Measurements from ENCODE around the gene DPEP3.
"Not testable (repeated sequence)": the region's sequence is repeated elsewhere in the genome, so short reads cannot be mapped to it uniquely, and the experiment has no call there.

DPEP3 gene

DNA sequence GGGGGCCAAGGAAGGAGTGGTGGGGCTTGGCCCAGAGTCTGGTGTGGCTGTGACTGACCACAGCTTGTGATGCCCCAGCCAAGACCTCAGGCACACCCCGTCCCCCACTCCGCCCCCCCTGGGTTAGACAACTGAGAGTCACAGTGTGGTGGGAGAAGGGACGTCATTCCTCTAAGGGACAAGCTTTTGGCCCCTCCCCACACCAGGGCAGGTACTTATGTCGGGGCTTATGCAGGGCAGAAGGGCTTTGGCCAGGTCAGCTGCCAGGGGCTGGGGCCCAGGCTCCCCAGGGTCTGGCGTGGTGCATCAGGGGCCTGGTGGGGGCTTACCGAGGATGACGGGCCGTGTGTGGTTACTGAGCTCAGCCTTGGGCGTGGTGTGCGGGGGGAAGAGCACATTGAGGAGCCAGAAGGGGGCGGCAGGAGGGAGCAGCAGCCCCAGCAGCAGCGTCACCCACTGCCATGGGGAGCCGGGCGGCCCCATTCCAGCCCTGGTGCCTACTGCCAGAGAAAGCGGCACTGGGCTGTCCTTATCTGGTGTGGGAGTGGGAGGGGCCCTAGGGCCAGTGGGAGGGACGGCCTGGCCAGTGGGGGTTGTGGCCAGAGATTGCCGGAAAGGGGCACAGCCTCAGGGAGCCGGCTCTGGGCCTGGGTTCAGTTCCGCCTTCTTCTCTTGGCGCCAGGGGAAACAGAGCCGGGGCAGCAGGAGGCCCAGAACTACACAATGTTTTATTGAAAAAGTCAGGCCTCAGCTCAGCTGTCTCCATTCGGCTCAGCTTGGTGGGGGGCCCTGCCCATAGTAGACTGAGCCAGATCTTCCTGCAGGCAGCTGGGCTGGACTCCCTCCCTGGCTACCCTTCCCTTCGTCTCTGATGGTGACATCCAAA lies 36.4 kb downstream of the DPEP3 start, which contains the start of gene LCAT:
TSS of gene LCAT (minus strand) at position 502 of the 886 bp plus-strand sequence. CDS start at position 483, 19 bp downstream.
- DNase-seq: no peak

DNA sequence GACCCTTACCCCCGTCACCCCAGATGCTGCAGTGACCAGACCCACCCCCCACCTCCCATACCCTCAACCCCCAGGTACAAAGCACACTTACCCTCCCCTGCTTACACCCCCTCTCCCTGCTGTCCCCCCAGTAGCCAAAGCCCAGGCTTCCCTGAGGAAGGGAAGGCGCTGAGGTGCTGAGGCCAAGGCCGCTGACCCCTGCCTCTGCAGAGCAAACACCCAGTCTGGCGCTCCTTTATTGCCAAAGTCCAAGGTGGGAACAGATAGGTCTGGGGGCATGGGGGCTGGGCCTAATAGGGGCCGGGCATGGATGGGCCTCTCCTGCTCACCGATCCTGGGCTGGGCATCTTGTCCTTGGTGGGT lies 37.1 kb downstream of the DPEP3 start:
- no peak for DNase-seq

DNA sequence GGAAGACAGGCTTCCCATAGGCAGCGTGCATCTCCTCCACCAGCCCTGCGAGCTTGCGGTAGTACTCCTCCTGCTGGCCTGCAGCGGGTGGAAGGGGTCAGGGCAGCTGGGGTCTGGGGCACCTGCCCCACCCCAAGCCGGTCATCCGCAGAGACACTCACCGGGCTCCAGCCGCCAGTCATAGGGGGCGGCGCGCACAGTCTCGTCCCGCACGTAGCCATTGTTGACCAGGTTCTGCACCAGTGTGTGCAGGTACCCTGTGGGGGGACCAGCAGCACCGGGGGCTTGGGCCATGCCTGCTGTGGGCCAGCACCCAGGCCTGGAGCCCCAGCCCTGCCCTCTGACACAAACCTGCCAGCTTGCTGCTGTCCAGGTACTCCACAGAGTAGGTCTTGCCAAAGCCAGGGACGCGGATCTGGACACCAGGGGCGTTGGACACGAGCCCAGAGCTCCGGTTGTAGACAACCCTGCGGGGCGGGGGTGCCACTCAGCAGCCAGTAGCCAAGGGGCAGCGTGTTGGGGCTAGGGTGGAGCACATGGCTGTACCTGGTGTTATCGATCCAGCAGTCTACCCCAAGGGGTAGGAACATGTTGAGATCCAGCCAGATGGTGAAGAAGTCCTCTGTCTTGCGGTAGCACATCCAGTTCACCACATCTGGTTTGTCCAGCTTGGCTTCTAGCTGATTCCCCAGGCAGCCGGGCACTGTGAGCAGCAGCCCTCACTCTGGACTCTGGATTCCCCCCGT lies 37.6 kb downstream of the DPEP3 start:
- no peak for DNase-seq

DNA sequence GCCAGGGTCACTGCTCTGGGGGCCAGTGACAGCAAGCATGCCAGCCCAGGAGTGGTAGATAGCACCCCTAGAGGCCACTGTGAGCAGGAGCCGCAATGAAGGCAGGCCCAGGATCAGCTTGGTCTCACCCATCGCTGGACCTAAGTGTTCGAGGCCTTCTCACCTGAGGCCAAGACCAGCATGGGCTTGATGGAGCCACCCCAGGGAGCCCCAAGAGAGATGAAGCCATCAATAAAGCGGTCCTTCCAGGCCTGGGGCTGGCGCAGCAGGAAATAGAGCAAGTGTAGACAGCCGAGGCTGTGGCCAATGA lies 38.1 kb downstream of the DPEP3 start:
- peak; percentile 26 for DNase-seq

DNA sequence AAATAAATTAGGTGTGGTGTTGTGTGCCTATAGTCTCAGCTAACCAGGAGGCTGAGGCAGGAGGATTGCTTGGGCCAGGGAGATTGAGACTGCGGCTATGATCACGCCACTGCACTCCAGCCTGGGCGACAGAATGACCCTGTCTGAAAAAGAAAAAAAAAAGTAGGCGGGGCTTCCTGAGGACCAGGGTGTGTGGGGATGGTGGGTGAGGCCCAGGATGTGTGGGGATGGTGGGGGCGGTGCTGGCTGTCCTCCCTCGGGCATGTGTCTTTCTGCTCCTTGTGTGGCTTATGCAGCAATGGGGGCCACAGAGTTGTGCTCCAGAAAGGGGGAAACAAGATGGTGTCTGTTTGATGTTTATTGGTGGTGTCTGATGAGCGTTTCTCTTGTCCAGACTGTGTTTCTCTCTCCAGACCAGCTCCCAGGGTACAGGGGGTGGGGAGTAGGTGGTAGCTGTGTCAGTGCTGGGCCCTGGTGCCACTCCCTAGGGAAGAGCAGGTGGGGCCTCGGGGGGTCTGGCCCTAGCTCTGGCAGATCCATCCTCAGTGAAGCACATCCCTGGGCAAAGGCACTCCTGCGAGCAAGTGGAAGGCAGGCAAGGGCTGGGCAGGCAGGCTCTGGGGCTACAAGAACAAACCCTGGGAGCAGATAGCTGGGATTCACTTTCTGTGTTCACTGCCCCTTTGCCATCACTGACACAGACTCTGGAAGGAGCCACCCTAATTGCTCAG lies 38.7 kb downstream of the DPEP3 start:
- no peak for DNase-seq

DNA sequence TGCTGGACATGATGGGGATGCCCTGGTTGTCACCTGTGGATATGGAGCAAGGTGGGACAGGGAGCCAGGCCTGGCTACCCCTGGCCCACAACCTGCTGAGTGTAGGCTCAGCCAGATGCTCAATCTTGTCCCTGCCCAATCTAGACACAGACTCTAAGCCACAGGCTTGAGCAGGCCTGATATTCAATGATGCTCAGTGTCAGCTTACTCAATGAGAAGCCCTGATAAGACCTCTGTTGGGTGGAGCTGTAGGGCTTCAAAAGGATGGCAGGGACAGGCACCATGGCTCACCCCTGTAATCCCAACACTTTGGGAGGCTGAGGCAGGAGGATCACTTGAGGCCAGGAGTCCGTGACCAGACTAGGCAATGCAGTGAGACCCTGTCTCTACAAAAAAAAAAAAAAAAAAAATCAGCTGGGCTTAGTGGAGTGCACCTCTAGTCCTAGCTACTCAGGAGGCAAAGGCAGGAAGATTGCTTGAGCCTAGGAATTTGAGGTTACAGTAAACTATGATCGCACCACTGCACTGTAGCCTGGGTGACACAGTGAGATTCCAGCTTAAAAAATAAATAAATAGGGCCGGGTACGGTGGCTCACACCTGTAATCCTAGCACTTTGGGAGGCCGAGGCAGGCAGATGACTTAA lies 39.7 kb downstream of the DPEP3 start:
- no peak for DNase-seq

DNA sequence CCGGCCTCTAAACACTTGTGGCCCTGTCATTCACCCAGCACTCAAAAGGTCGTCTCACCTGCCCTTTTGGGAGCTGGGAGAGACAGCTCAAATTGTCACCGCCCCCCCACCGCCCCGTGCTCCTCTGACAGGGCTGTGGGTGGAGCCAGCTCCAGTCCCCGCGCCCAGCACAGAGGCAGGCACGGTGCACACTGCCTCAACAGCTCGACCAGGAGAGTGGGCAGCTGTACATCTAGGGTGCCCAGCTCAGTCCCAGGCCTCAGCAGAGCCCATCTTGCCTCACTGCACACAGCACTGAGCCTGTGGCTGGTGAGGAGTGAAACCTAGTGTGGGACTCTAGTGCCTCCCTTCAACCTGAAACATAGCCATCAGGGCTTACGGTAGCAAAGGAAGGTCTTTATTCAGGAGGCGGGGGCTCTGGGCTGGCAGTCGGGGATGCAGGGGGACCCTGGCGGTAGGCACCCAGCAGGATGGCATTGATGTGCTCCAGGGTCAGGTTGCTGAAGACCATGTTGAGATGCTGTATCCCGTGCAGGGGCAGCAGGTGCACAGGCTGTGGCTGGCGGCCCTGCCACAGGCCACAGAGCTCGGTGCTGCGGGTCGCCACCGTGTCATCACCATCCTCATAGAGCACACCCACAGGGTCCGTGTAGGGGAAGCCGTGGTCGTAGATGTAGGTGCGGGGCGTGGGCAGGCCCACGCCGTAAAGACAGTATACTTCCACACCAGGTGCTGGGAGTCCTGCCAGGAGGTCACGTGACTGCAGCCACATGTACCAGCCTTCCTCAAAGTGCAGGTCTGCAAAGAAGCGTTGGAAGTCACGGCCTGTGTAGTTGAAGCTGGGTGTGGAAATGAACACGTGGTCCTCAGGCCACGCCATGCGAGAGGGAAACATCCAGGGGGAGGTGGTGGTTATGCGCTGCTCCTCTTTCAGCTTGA lies 40.5 kb downstream of the DPEP3 start:
- DNase-seq: peak; percentile 27

DNA sequence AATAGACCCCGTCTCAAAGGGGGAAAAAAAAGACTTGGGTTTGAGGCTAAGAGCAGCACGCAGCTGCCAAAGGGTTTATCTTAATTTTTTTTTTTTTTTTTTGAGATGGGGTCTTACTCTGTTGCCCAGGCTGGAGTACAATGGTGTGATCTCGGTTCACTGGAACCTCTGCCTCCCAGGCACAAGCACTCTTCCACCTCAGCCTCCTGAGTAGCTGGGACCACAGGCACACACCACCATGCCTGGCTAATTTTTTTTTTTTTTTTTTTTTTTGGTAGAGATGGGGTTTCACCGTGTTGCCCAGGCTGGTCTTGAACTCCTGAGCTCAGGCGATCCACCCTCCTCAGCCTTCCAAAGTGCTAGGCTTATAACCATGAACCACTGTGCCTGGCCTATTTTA lies 42.6 kb downstream of the DPEP3 start:
- not testable (repeated sequence) for DNase-seq

DNA sequence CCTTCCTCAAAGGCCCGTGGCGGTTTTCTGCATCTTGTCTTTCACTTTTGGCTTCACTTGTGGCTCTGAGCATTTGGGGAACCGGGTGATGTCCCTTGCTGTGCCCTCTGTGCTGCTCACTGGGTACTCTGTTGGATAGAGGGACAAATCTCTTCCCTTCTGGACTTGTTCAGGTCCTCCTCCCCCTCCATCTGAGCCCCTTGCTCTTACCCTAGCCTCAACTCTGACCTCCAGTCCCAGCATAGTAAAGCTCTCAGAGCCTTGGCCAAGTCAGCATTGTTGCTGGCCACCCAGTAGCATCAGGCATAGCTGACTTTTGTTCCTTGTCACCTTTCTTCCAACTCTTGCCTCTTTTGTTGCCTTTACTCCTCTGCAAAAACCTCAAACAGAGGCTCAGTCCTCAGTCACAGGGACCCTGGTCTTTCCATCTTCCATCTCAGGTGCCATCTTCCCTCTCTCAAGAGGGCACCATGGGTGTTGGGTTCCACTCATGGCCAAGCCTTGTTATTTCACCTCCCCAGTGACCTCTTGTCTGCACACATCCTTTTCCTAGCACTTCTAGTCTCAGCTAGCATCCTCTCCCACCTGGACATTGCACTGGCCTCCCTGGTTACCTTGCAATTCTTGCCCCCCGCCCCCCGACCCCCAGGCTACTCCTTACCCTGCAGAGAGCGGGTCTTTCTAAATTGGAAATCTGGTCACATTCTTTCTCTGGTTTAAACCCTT lies 43.3 kb downstream of the DPEP3 start:
- DNase-seq: peak; percentile 65

DNA sequence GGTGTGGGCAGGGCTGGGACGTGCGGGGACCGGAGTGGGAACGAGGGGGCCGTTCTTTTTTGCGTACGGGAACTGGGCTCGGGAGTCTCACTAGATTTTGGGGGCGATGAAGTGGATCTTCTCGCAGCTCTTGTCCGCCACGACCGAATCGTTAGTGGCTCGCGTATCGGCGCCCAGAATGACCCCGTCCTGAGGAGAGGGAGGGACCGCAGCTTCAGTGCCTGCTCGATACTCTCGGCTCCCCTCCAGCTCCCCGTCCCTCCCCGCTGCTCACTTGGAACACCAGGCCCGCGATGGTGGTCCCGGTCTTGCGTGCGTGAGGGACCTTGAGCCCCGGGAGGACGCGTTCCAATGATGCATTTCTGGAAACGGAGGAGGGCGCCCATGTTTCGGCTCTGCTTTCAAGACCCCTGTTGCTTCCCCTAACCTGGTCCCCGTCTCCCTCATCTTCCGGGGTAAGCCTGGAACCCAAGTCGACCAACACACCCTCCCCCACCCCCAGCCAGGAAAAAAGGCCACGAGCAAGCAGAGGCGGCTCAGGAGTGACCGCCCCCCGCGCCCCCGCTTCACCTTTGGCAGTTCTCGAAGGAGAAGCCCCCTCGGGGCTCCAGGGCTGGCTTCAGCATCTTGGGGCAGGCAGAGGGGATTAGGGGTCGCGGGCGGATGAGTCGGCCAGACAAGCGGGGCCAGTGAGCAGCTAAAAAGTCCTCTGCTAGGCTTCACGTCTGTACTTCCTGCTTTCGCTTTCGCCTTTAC lies 44.0 kb downstream of the DPEP3 start, which contains the start of gene PSMB10:
TSS of gene PSMB10 (minus strand) at position 727 of the 756 bp plus-strand sequence. CDS start at position 626, 101 bp downstream.
- DNase-seq: peak; percentile 29

DNA sequence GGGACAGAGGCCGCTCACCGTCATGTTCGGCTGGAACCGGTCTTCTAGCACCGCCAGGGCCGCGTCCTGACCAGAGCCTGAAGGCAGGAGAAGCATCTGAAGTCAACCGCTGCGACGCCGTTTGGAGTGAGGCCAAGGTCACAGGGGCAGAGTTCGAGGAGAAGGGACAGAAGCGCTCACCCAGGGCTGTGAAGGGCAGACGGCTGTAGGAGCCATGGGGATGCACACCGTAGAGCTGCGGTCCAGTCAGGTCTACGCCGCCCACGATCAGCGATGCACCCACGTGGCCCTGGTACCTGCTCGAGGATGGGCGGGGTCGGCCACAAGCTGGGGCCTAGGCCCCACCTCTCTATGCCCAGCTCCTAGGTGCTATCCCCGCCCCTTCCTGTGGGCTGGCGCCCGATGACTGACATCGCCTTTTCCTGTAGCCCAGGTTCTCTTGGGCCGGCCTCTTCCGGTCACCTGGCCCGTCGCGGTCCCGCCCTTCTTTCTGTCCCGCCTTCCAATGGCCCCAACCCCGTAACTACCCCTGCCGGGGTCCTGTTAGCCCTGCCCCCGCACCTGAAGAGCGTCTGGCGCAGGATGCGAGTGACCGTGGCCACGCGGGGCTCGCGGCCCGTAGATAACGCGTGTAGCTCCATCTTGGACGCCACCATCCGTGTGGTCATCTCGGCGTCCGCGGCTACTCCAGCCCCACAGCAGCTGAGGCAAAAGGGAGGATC lies 44.7 kb downstream of the DPEP3 start:
- DNase-seq: peak; percentile 93

DNA sequence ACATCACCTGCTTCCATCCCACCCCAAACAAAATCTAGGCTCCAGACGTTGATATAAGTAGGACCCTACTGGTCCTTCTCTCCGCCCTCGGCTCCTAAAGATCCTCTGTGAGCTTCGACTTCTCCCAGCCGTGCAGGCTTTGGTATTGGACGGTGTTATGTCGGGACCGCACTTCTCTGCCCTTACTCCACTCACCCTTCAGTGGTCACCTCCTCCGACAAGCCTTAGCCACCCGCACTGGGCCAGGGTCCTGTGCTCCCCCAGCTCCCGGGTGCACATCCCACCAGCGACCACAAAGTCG lies 45.2 kb downstream of the DPEP3 start:
- DNase-seq: no peak

DNA sequence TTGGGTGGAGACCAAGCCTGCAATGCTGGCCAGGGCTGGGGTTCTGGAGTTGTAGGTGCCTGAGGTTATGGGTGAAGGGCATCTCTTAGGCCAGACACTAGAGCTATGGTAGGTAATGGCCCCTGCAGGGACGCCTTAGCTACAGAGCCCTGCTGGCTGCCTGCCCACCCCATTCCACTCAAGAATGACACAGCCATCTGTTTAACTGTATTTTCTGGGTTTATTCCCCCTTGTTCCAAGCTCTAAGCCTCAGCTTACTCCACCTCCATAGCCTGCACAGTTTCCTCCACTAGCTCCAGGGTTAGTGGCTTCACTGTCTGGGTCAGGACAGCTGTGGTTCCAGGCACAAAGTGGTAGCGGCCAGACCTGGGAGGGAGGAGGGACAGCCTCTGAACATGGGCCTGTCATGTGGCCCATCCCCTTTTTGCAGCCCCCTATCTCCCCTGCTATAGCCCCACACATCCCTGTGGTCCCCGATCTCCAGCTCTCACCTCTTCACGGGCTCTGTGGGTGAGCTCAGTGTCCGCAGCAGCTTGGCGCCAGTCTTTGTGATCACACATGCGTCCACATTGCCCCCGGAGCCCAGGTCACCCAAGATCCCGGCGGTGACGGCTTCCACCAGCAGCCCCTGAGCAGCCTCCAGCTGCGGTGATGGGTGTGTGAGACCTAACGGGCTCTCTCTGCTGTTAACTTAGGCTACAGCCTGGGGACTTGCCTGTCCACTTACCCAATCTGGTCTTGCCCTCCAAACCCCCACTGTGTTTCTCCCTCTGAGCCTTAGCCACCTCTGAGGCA lies 45.8 kb downstream of the DPEP3 start:
- DNase-seq: no peak

DNA sequence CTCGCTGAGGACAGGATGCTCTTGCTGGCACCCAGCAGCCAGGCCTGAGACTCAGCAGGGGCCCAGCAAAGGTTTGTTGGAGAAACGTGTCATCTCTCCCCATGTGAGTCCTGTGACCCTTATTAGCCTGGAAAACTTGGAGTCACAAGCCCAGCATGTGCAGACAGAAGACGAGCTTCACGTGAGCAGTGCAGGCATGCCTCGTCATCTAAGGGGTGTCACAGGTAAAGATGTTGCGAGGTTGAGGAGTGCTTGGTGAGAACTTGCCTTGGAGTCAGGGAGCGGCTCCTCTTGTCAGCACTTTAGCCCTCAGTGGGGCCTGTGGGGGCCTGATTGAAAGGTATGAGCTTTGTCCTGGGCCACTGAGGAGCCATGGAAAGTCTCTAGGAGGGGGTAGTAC lies 46.5 kb downstream of the DPEP3 start:
- no peak for DNase-seq

DNA sequence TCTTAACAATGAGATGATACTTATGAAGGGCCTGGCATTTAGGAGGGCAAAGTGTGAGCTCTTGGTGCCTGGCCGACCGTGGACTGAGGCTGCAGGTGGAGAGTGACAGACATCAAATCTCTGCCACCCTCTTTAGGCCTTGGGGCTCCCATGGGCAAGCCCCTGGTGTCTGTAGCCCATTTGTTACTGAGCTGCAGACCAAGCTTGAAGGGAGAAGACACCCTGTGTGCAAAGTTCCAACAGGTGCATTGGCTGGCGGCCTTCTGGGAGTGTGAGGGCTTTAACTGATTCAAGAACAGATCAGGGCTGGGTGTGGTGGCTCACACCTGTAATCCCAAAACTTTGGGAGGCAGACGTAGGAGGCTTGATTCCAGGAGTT lies 47.8 kb downstream of the DPEP3 start:
- no peak for DNase-seq

DNA sequence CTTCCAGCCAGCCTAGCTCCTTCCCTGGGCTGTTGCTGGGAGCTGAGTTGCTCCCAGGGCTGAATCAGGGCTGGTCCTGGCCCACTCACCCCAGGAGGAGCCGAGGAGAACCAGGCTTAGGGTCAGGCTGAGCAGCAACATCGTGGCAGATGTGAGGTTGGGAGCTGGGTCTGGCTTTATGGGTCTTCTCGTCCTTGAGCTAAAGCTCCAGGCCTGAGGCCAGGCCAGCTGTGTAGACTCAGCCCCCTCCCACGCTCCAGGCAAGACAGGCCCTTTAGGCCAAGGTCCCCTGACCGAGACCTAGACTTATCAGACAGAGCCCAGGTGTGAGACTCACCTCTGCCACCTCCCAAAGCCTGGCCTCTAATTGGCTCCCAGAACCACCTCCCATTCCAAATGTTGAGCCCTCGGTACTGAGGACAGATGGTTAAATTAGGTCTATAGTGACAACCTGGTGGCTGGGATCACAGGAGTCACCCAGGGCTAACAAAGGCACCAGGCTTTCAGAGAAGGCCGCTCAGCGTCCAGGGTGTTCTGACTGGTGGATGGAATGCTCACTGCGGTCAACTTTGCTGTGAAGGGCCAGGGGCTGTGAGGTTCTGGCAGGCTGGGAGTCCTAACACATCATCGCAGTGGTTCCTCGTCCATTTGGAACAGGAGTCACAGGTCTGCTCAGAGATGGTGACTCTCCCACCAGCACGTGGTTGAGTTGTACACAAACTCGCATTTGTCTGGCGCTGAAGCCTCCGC lies 48.4 kb downstream of the DPEP3 start, which contains the start of gene CTRL:
TSS of gene CTRL (minus strand) at position 151 of the 750 bp plus-strand sequence. CDS start at position 141, 10 bp downstream.
- no peak for DNase-seq

DNA sequence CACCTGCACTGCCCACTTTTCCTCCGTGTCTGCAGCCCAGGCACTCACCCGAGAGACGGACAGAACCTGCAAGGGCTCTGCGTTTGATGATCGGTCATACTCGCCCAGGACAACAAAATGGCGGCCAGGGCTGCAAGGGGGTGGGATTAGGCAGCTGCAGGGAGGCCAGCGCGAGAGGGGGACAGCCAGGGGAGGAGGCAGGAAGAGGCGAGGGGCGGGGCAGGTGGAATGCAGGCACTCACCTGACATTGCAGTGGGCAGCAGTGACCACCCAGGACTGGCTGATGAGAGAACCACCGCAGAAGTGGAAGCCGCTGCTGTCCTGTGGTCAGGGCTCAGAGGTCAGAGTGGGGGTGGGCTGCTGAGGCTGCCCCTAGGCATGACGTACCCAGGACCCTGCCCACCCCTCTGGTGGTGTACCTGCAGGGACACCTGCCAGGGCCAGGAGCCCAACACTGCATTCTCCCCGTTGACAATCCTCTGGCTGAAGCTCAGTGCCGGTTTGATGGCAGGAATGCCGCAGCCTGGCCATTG lies 49.6 kb downstream of the DPEP3 start:
- DNase-seq: no peak

DNA sequence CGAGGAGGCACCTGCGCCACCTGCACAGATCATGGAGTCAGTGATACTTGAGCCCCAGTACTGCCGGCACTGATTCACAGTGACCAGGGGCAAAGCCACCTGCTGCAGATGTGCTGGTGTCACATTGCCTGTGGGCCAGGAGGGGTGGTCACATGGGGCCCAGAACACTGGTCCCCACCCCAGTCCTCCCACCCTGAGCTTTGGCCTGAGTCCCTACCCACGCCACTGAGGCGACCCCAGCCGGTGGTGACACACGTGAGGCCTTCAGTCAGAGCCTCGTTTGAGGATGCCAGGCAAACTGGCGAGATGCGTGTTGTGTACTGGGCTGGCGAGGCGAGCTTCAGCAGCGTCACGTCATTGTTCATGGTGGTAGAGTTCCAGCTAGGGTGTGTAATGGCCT lies 50.1 kb downstream of the DPEP3 start:
- DNase-seq: no peak

Measured in activated CD4-positive, alpha-beta T cell treated with anti-CD3 and anti-CD28 coated beads, Interleukin-2, amount 50 U/mL, for 1 hour (primary cell).